ENCODE measurements around the gene ATP11B. TPM values are rescaled to one million over a fixed set of nuclear protein-coding genes. Genes with fewer than 3 reads are reported as not detected.

The ATP11B gene
- total RNA-seq, 2 donors from 2014 or later = 68.8 to 68.9 TPM

- TF ChIP-seq, protein P1, sequence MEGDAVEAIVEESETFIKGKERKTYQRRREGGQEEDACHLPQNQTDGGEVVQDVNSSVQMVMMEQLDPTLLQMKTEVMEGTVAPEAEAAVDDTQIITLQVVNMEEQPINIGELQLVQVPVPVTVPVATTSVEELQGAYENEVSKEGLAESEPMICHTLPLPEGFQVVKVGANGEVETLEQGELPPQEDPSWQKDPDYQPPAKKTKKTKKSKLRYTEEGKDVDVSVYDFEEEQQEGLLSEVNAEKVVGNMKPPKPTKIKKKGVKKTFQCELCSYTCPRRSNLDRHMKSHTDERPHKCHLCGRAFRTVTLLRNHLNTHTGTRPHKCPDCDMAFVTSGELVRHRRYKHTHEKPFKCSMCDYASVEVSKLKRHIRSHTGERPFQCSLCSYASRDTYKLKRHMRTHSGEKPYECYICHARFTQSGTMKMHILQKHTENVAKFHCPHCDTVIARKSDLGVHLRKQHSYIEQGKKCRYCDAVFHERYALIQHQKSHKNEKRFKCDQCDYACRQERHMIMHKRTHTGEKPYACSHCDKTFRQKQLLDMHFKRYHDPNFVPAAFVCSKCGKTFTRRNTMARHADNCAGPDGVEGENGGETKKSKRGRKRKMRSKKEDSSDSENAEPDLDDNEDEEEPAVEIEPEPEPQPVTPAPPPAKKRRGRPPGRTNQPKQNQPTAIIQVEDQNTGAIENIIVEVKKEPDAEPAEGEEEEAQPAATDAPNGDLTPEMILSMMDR (IDR thresholded peaks at IDR 0.05) = no peak
- no peaks in the 10 kb centered on the region for H3K36me3 ChIP-seq
Measured at GRCh38 chr3:182908471-182908870, 115.2 kb downstream of the ATP11B start.

DNA sequence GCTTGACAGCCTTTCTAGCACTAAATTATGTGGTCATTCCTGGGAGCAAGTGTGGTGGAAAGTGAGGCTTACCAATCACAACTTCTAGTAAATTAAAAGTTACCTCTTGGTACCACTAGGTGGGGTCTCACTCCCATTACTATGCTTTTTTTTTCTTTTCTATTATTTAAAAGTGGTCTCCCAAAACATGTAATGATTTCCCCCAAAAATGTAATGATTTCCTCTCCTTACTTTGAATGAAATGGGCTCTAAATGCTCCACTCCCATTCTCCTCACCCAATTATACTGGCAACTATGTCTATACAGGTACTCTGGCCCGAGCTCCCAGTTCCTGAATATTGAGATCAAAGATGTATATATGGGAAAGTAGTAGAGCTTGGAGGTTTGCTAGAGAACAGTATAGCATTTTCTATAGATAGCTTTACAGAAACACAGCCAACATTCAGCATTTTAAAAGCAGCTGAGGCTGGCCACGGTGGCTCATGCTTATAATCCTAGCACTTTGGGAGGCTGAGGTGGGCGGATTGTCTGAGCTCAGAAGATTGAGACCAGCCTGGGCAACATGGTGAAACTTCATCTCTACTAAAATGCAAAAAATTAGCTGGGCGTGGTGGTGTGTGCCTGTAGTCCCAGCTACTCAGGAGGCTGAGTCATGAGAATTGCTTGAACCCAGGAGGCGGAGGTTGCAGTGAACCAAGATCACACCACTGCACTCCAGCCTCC lies 116.2 kb downstream of the ATP11B start:
- Histone ChIP-seq H3K36me3 (peaks cover 7% of the 10 kb centered on the region), H3K27ac (no peak overlapping the region), H3K4me1 (ENCODE audit: control insufficient read depth in 1 of 2, low read depth in 2 of 2) (no peaks in the 10 kb centered on the region), H3K27me3 (replicated peaks; ENCODE audit: insufficient read depth) (no peaks in the 10 kb centered on the region), H3K4me3 (no peak overlapping the region), H3K9me3 (no peaks in the 10 kb centered on the region)
- TF ChIP-seq, protein P1 (IDR thresholded peaks at IDR 0.05) = peak; percentile 25
- DNase-seq (ENCODE audit: low spot score) (no peak), ATAC-seq (ENCODE audit: insufficient number of reproducible peaks, low FRiP score, low read depth) (no peak)

More at GRCh38 chr3:182908471-182908870, 115.2 kb downstream of the ATP11B start:
- DNase-seq (ENCODE audit: low spot score) (no peak), ATAC-seq (ENCODE audit: insufficient number of reproducible peaks, low FRiP score, low read depth) (no peak)
- H3K27me3 ChIP-seq (replicated peaks; ENCODE audit: insufficient read depth) = no peaks in the 10 kb centered on the region
- no peaks in the 10 kb centered on the region for H3K9me3 ChIP-seq
- no peak overlapping the region for H3K27ac ChIP-seq
- no peak overlapping the region for H3K4me3 ChIP-seq
- no peaks in the 10 kb centered on the region for H3K4me1 ChIP-seq (ENCODE audit: control insufficient read depth in 1 of 2, low read depth in 2 of 2)

DNA sequence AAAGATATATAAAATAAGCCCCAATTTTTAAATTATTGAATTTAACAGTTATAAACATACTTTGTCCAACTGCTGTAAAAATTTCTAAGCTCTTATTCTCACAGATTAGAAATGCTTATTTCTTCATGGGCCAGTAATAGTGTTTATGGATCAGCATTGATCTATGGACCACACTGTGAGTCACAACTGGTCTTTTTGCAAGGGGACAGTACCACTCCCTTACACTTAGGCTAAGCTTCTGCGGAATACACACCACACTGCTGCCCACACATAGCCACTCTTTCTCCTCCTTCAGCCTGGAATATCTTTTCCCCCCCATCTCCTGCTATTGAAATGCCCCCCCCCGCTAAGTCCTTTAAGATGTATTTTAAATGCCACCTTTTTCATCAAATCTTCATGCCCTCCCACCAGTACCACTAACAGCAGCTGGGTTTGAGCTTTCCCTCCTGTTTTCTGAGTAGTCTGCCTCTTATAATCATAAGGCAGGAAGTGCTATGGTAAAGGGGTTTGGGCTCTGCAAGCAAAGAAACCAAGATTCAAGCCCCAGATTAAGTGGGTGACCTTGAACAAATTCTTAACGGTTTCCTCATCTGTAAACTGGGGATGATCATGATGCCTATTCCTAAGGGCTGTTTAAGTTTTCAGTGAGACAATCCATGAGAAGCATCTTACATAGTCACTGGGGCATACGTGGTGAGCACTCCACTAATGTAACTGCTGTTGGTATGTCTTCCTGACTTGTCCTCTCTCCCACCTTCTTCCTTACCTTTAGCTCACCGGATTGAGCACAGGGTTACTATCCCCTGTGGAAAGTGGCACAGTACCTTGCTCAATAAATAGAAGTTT lies 117.9 kb downstream of the ATP11B start:
- no peak for ATAC-seq (ENCODE audit: insufficient number of reproducible peaks, low FRiP score, low read depth)

DNA sequence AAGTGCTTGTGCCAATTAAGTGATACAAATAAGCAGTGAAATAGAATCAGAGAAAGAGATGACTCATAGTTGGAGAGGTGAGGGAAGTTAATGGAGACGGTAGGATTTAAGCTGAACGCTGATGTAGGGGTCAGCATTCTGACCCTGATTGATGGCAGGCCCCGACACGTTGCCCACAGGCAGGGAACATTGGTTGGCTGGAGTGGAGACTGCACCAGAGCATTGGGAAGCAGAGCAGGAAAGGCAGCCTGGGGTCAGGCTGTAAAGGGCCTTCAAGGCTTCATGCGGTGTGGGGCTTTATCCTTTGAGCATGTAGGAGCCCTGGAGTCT lies 118.4 kb downstream of the ATP11B start:
- ATAC-seq (ENCODE audit: insufficient number of reproducible peaks, low FRiP score, low read depth) (no peak), DNase-seq (ENCODE audit: low spot score) (no peak)
- H3K27ac ChIP-seq = no peak overlapping the region
- no peaks in the 10 kb centered on the region for H3K27me3 ChIP-seq (replicated peaks; ENCODE audit: insufficient read depth)
- H3K4me1 ChIP-seq (ENCODE audit: control insufficient read depth in 1 of 2, low read depth in 2 of 2) = no peaks in the 10 kb centered on the region
- no peak overlapping the region for H3K4me3 ChIP-seq
- peaks cover 10% of the 10 kb centered on the region for H3K36me3 ChIP-seq
- no peaks in the 10 kb centered on the region for H3K9me3 ChIP-seq
- TF ChIP-seq, protein P1 (IDR thresholded peaks at IDR 0.05) = no peak

More for the DNA sequence above, 117.9 kb downstream of the ATP11B start:
- H3K36me3 ChIP-seq = peaks cover 10% of the 10 kb centered on the region
- DNase-seq (ENCODE audit: low spot score) = no peak
- H3K4me1 ChIP-seq (ENCODE audit: control insufficient read depth in 1 of 2, low read depth in 2 of 2) = no peaks in the 10 kb centered on the region
- no peaks in the 10 kb centered on the region for H3K9me3 ChIP-seq
- H3K27ac ChIP-seq = no peak overlapping the region
- TF ChIP-seq, protein P1 (IDR thresholded peaks at IDR 0.05) = no peak
- no peak overlapping the region for H3K4me3 ChIP-seq
- H3K27me3 ChIP-seq (replicated peaks; ENCODE audit: insufficient read depth) = no peaks in the 10 kb centered on the region

- Histone ChIP-seq H3K27ac (no peak overlapping the region), H3K4me1 (ENCODE audit: control insufficient read depth in 1 of 2, low read depth in 2 of 2) (no peaks in the 10 kb centered on the region), H3K4me3 (no peak overlapping the region), H3K27me3 (replicated peaks; ENCODE audit: insufficient read depth) (no peaks in the 10 kb centered on the region), H3K9me3 (no peaks in the 10 kb centered on the region), H3K36me3 (peaks cover 10% of the 10 kb centered on the region)
- no peak for ATAC-seq (ENCODE audit: insufficient number of reproducible peaks, low FRiP score, low read depth)
- DNase-seq (ENCODE audit: low spot score) = no peak
- TF ChIP-seq, protein P1 (IDR thresholded peaks at IDR 0.05) = no peak
Measured at GRCh38 chr3:182912474-182912873, 119.2 kb downstream of the ATP11B start.

Measured in thoracic aorta (tissue), 2 donors.